ENCODE measurements around the gene CCDC167. TPM values are rescaled to one million over a fixed set of nuclear protein-coding genes. Genes with fewer than 3 reads are reported as not detected.
"Not testable (repeated sequence)": the region's sequence is repeated elsewhere in the genome, so short reads cannot be mapped to it uniquely, and the experiment has no call there.

Gene CCDC167
- total RNA-seq, 2 donors from 2014 or later, result 46.0 to 54.8 TPM

GRCh38 chr6:37512400-37513011 is 12.8 kb upstream of the CCDC167 start:
- ATAC-seq (no peak), DNase-seq (ENCODE audit: low spot score) (no peak)
- Mint-ChIP-seq H3K27ac (peak overlapping the region in 1 of 2 donors; percentile 70), H3K4me3 (no peak overlapping the region), H3K36me3 (no peaks in the 10 kb centered on the region), H3K4me1 (ENCODE audit: low read depth in 2 of 2) (peaks cover 46 to 52% of the 10 kb centered on the region in 2 donors), H3K27me3 (peaks cover 0 to 6% of the 10 kb centered on the region in 2 donors), H3K9me3 (no peaks in the 10 kb centered on the region)

GRCh38 chr6:37511910-37512399 is 12.3 kb upstream of the CCDC167 start:
- Mint-ChIP-seq H3K27ac (no peak overlapping the region), H3K9me3 (no peaks in the 10 kb centered on the region), H3K4me3 (no peak overlapping the region), H3K27me3 (peaks cover 0 to 6% of the 10 kb centered on the region in 2 donors), H3K4me1 (ENCODE audit: low read depth in 2 of 2) (peaks cover 41 to 47% of the 10 kb centered on the region in 2 donors), H3K36me3 (no peaks in the 10 kb centered on the region)
- ATAC-seq, result no peak
- DNase-seq (ENCODE audit: low spot score), result no peak

- Mint-ChIP-seq H3K4me3 (no peak overlapping the region), H3K9me3 (no peaks in the 10 kb centered on the region), H3K27me3 (peaks cover 0 to 6% of the 10 kb centered on the region in 2 donors), H3K4me1 (ENCODE audit: low read depth in 2 of 2) (peaks cover 33 to 39% of the 10 kb centered on the region in 2 donors), H3K36me3 (no peaks in the 10 kb centered on the region), H3K27ac (no peak overlapping the region)
- DNase-seq (ENCODE audit: low spot score) (no peak), ATAC-seq (no peak)
These were observed 11.5 kb upstream of the CCDC167 start for GRCh38 chr6:37511201-37511600.

- Mint-ChIP-seq H3K36me3 (no peaks in the 10 kb centered on the region), H3K27me3 (peaks cover 0 to 6% of the 10 kb centered on the region in 2 donors), H3K4me1 (ENCODE audit: low read depth in 2 of 2) (peaks cover 27 to 35% of the 10 kb centered on the region in 2 donors), H3K9me3 (no peaks in the 10 kb centered on the region), H3K4me3 (no peak overlapping the region), H3K27ac (peak overlapping the region in 1 of 2 donors; percentile 26)
- DNase-seq (ENCODE audit: low spot score) (no peak), ATAC-seq (no peak)
These were observed 8.2 kb upstream of the CCDC167 start for GRCh38 chr6:37507690-37508421.

- ATAC-seq, result no peak
- Mint-ChIP-seq H3K27me3 (peaks cover 0 to 2% of the 10 kb centered on the region in 2 donors), H3K36me3 (no peaks in the 10 kb centered on the region), H3K9me3 (no peaks in the 10 kb centered on the region), H3K27ac (no peak overlapping the region), H3K4me1 (ENCODE audit: low read depth in 2 of 2) (peaks cover 35 to 38% of the 10 kb centered on the region in 2 donors), H3K4me3 (no peak overlapping the region)
- DNase-seq (ENCODE audit: low spot score), result no peak
These were observed 7.4 kb upstream of the CCDC167 start for GRCh38 chr6:37507077-37507476.

- no peak for DNase-seq (ENCODE audit: low spot score)
- no peaks in the 10 kb centered on the region for H3K9me3 Mint-ChIP-seq
- H3K27ac Mint-ChIP-seq, result no peak overlapping the region
- peaks cover 40 to 43% of the 10 kb centered on the region in 2 donors for H3K4me1 Mint-ChIP-seq (ENCODE audit: low read depth in 2 of 2)
- H3K27me3 Mint-ChIP-seq, result peaks cover 0 to 2% of the 10 kb centered on the region in 2 donors
- no peak for ATAC-seq
- no peak overlapping the region for H3K4me3 Mint-ChIP-seq
- no peaks in the 10 kb centered on the region for H3K36me3 Mint-ChIP-seq
These were observed 6.8 kb upstream of the CCDC167 start for GRCh38 chr6:37506479-37506878.

- Mint-ChIP-seq H3K27ac (peak overlapping the region; percentile 87 to 91), H3K36me3 (no peaks in the 10 kb centered on the region), H3K27me3 (peaks cover 0 to 2% of the 10 kb centered on the region in 2 donors), H3K9me3 (no peaks in the 10 kb centered on the region), H3K4me3 (peak overlapping the region; percentile 72), H3K4me1 (ENCODE audit: low read depth in 2 of 2) (peaks cover 52 to 58% of the 10 kb centered on the region in 2 donors)
- no peak for ATAC-seq
- no peak for DNase-seq (ENCODE audit: low spot score)
These were observed 4.3 kb upstream of the CCDC167 start for GRCh38 chr6:37504024-37504423.

GRCh38 chr6:37503309-37503965 is 3.7 kb upstream of the CCDC167 start:
- Mint-ChIP-seq H3K27me3 (peaks cover 0 to 2% of the 10 kb centered on the region in 2 donors), H3K9me3 (no peaks in the 10 kb centered on the region), H3K4me3 (peak overlapping the region; percentile 72), H3K36me3 (no peaks in the 10 kb centered on the region), H3K4me1 (ENCODE audit: low read depth in 2 of 2) (peaks cover 55 to 62% of the 10 kb centered on the region in 2 donors), H3K27ac (peak overlapping the region; percentile 87 to 91)
- DNase-seq (ENCODE audit: low spot score) (no peak), ATAC-seq (no peak)

GRCh38 chr6:37502703-37503291 is 3.1 kb upstream of the CCDC167 start:
- H3K27me3 Mint-ChIP-seq, result no peaks in the 10 kb centered on the region
- ATAC-seq (peak; percentile 45 to 46), DNase-seq (ENCODE audit: low spot score) (no peak)
- peaks cover 52 to 63% of the 10 kb centered on the region in 2 donors for H3K4me1 Mint-ChIP-seq (ENCODE audit: low read depth in 2 of 2)
- H3K36me3 Mint-ChIP-seq, result no peaks in the 10 kb centered on the region
- peak overlapping the region; percentile 87 to 91 for H3K27ac Mint-ChIP-seq
- H3K4me3 Mint-ChIP-seq, result peak overlapping the region; percentile 72
- no peaks in the 10 kb centered on the region for H3K9me3 Mint-ChIP-seq

GRCh38 chr6:37501632-37502491 is 2.2 kb upstream of the CCDC167 start:
- Mint-ChIP-seq H3K27me3 (no peaks in the 10 kb centered on the region), H3K27ac (peak overlapping the region; percentile 87 to 91), H3K36me3 (no peaks in the 10 kb centered on the region), H3K9me3 (no peaks in the 10 kb centered on the region), H3K4me3 (peak overlapping the region; percentile 72), H3K4me1 (ENCODE audit: low read depth in 2 of 2) (peaks cover 54 to 63% of the 10 kb centered on the region in 2 donors)
- no peak for ATAC-seq
- no peak for DNase-seq (ENCODE audit: low spot score)

- Mint-ChIP-seq H3K27ac (peak overlapping the region; percentile 91 to 96), H3K4me3 (peak overlapping the region; percentile 95), H3K4me1 (ENCODE audit: low read depth in 2 of 2) (peaks cover 57 to 63% of the 10 kb centered on the region in 2 donors)
- not testable (repeated sequence) for H3K36me3 Mint-ChIP-seq; H3K27me3 Mint-ChIP-seq; H3K9me3 Mint-ChIP-seq; DNase-seq (ENCODE audit: low spot score); ATAC-seq
These were observed 1.2 kb upstream of the CCDC167 start for GRCh38 chr6:37500904-37501303.

- DNase-seq (ENCODE audit: low spot score) (no peak), ATAC-seq (no peak)
- Mint-ChIP-seq H3K27ac (peak overlapping the region; percentile 91 to 96), H3K9me3 (no peaks in the 10 kb centered on the region), H3K36me3 (no peaks in the 10 kb centered on the region), H3K4me3 (peak overlapping the region; percentile 95), H3K4me1 (ENCODE audit: low read depth in 2 of 2) (peaks cover 54 to 69% of the 10 kb centered on the region in 2 donors), H3K27me3 (no peaks in the 10 kb centered on the region)
These were observed 558 bp upstream of the CCDC167 start for GRCh38 chr6:37500294-37500608.
